ENCODE data around the gene HBE1. TPM values are rescaled to one million over a fixed set of nuclear protein-coding genes. Genes with fewer than 3 reads are reported as not detected.
"Not testable (repeated sequence)": the region's sequence is repeated elsewhere in the genome, so short reads cannot be mapped to it uniquely, and the experiment has no call there.

HBE1 gene
- not detected for total RNA-seq
- 10 to 100 TPM in 3 of 6 donors, 1 to 10 TPM in 3; 4.2 to 41.6 (median 16.3) TPM for polyA plus RNA-seq (ENCODE audit: insufficient read length in 6 of 6)
- long read RNA-seq, donor 1, transcript HBE1-203 (3 exons, 616 nt): major isoform, 317 of 359 reads
- long read RNA-seq, donor 1, partial matches to known transcripts: 42 of 359 reads
- long read RNA-seq, donor 1, other reads (novel, unspliced or antisense): 0 of 359 reads
- long read RNA-seq, donor 2, transcript HBE1-203 (3 exons, 616 nt): major isoform, 55 of 63 reads
- long read RNA-seq, donor 2, partial matches to known transcripts: 8 of 63 reads
- long read RNA-seq, donor 2, other reads (novel, unspliced or antisense): 0 of 63 reads
- long read RNA-seq, donor 3, transcript HBE1-203 (3 exons, 616 nt): major isoform, 13 of 13 reads
- long read RNA-seq, donor 3, partial matches to known transcripts: 0 of 13 reads
- long read RNA-seq, donor 3, other reads (novel, unspliced or antisense): 0 of 13 reads
- long read RNA-seq, donor 4: 0 reads
- long read RNA-seq, donor 5, transcript HBE1-203 (3 exons, 616 nt): major isoform, 7 of 7 reads
- long read RNA-seq, donor 5, partial matches to known transcripts: 0 of 7 reads
- long read RNA-seq, donor 5, other reads (novel, unspliced or antisense): 0 of 7 reads
- long read RNA-seq, donor 6, transcript HBE1-203 (3 exons, 616 nt): major isoform, 37 of 43 reads
- long read RNA-seq, donor 6, partial matches to known transcripts: 6 of 43 reads
- long read RNA-seq, donor 6, other reads (novel, unspliced or antisense): 0 of 43 reads
- long read RNA-seq, donor 7, transcript HBE1-203 (3 exons, 616 nt): major isoform, 11 of 11 reads
- long read RNA-seq, donor 7, partial matches to known transcripts: 0 of 11 reads
- long read RNA-seq, donor 7, other reads (novel, unspliced or antisense): 0 of 11 reads
- long read RNA-seq, donor 8, transcript HBE1-203 (3 exons, 616 nt): major isoform, 10 of 10 reads
- long read RNA-seq, donor 8, partial matches to known transcripts: 0 of 10 reads
- long read RNA-seq, donor 8, other reads (novel, unspliced or antisense): 0 of 10 reads
- long read RNA-seq, donor 9: 0 reads
- long read RNA-seq, donor 10: 0 reads
- long read RNA-seq, donor 11, transcript HBE1-203 (3 exons, 616 nt): major isoform, 14 of 14 reads
- long read RNA-seq, donor 11, partial matches to known transcripts: 0 of 14 reads
- long read RNA-seq, donor 11, other reads (novel, unspliced or antisense): 0 of 14 reads
- long read RNA-seq, donor 12, transcript HBE1-203 (3 exons, 616 nt): major isoform, 18 of 18 reads
- long read RNA-seq, donor 12, partial matches to known transcripts: 0 of 18 reads
- long read RNA-seq, donor 12, other reads (novel, unspliced or antisense): 0 of 18 reads

GRCh38 chr11:5269715-5270147 lies at the start of gene HBE1:
Gene HBE1, minus strand, starts transcription at chr11:5269945. Its CDS starts 55 bp downstream, at chr11:5269890.
- Histone ChIP-seq H3K27me3 (no peaks in the 10 kb centered on the region), H3K9me3 (no peaks in the 10 kb centered on the region), H3K36me3 (no peaks in the 10 kb centered on the region), H3K4me3 (no peak within 1 kb of the TSS), H3K4me1 (no peaks in the 10 kb centered on the region), H3K27ac (no peak within 1 kb of the TSS)
- ATAC-seq (no peak), DNase-seq (no peak)
- TF ChIP-seq CTCF (IDR thresholded peaks at IDR 0.05): no peak
- intact Hi-C loops (cut with DNase I): no loop called here

- Histone ChIP-seq H3K27me3 (no peaks in the 10 kb centered on the region), H3K4me1 (no peaks in the 10 kb centered on the region), H3K4me3 (no peak overlapping the region), H3K9me3 (peaks cover 0 to 1% of the 10 kb centered on the region in 2 donors), H3K27ac (no peak overlapping the region), H3K36me3 (no peaks in the 10 kb centered on the region)
- DNase-seq (no peak), ATAC-seq (no peak)
- no peak for TF ChIP-seq CTCF (IDR thresholded peaks at IDR 0.05)
- intact Hi-C loops (cut with DNase I): no loop called here
These were observed 47.5 kb upstream of the HBE1 start for GRCh38 chr11:5317292-5317691.

GRCh38 chr11:5313326-5314023 lies 43.7 kb upstream of the HBE1 start:
- H3K4me3 ChIP-seq; H3K27me3 ChIP-seq; H3K4me1 ChIP-seq; H3K27ac ChIP-seq; ATAC-seq; H3K36me3 ChIP-seq; DNase-seq; intact Hi-C loops (cut with DNase I); H3K9me3 ChIP-seq: not testable (repeated sequence)

GRCh38 chr11:5310423-5310822 lies 40.7 kb upstream of the HBE1 start:
- Histone ChIP-seq H3K4me3 (no peak overlapping the region), H3K36me3 (no peaks in the 10 kb centered on the region), H3K27ac (no peak overlapping the region), H3K27me3 (no peaks in the 10 kb centered on the region), H3K9me3 (peaks cover 0 to 1% of the 10 kb centered on the region in 2 donors), H3K4me1 (no peaks in the 10 kb centered on the region)
- intact Hi-C loops (cut with DNase I): no loop called here
- no peak for ATAC-seq
- no peak for DNase-seq
- no peak for TF ChIP-seq CTCF (IDR thresholded peaks at IDR 0.05)
